ENCODE results near the gene FARP1. TPM values are rescaled to one million over a fixed set of nuclear protein-coding genes. Genes with fewer than 3 reads are reported as not detected.
"Not testable (repeated sequence)": the region's sequence is repeated elsewhere in the genome, so short reads cannot be mapped to it uniquely, and the experiment has no call there.

The FARP1 gene
- total RNA-seq, 1 experiment from 2014 or later: 25.8 TPM

GRCh38 chr13:98252931-98253470, 110.1 kb downstream of the FARP1 start:
- Histone ChIP-seq H3K27me3 (ENCODE audit: control insufficient read depth, insufficient read depth, low read length) (no peaks in the 10 kb centered on the region), H3K36me3 (replicated peaks; ENCODE audit: control insufficient read depth, insufficient read depth, low read length) (no peaks in the 10 kb centered on the region), H3K4me3 (ENCODE audit: insufficient read depth, low read depth, low read length) (no peak overlapping the region)
- no peak for DNase-seq

DNA sequence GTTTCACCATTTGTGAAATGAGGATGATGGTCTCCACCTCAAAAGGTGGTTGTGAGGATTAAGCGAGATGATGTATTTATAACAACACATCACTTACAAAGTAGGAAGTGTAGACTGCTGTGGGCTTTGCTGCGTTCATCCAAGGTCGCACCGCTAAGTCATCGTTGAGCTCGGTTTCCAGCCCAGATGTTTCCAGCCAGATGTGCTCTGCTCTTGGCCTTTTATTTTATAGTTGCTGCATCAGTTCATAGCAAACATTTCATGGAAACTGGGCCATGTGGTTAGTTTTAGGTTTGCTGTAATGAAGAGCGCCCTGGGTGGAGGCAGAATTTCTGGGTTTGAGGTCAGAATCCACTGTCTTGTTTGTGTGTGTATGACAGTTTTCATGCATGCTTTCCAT, 110.6 kb downstream of the FARP1 start:
- Histone ChIP-seq H3K4me3 (ENCODE audit: insufficient read depth, low read depth, low read length) (no peak overlapping the region), H3K36me3 (replicated peaks; ENCODE audit: control insufficient read depth, insufficient read depth, low read length) (no peaks in the 10 kb centered on the region), H3K27me3 (ENCODE audit: control insufficient read depth, insufficient read depth, low read length) (no peaks in the 10 kb centered on the region)
- DNase-seq: no peak

GRCh38 chr13:98254513-98254912, 111.6 kb downstream of the FARP1 start:
- no peaks in the 10 kb centered on the region for H3K27me3 ChIP-seq (ENCODE audit: control insufficient read depth, insufficient read depth, low read length)
- H3K4me3 ChIP-seq (ENCODE audit: insufficient read depth, low read depth, low read length): no peak overlapping the region
- H3K36me3 ChIP-seq (replicated peaks; ENCODE audit: control insufficient read depth, insufficient read depth, low read length): no peaks in the 10 kb centered on the region
- DNase-seq: no peak

DNA sequence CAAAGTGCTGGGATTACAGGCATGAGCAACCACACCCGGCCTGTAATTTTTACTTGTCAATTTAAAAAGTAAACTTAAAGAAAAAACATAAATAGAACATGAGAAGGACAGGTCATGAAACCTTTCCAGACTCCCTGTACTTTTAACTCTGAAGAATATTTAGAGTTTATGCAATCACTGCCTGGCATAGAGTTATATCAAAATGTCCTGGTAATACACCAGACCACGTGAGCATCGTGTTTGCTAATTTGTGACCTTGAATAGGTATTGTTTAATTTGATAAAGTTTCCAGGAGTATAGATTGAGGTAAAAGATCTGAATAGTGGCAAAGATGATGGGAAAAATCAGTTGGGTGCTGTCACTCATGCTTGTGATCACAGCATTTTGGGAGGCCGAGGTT, 115.3 kb downstream of the FARP1 start:
- no peak for DNase-seq

GRCh38 chr13:98260357-98261164, 117.7 kb downstream of the FARP1 start:
- H3K4me3 ChIP-seq (ENCODE audit: insufficient read depth, low read depth, low read length): no peak overlapping the region
- no peak for DNase-seq
- no peaks in the 10 kb centered on the region for H3K27me3 ChIP-seq (ENCODE audit: control insufficient read depth, insufficient read depth, low read length)
- no peaks in the 10 kb centered on the region for H3K36me3 ChIP-seq (replicated peaks; ENCODE audit: control insufficient read depth, insufficient read depth, low read length)

More for the DNA sequence above, 115.3 kb downstream of the FARP1 start:
- H3K27me3 ChIP-seq (ENCODE audit: control insufficient read depth, insufficient read depth, low read length): no peaks in the 10 kb centered on the region
- no peaks in the 10 kb centered on the region for H3K36me3 ChIP-seq (replicated peaks; ENCODE audit: control insufficient read depth, insufficient read depth, low read length)
- no peak overlapping the region for H3K4me3 ChIP-seq (ENCODE audit: insufficient read depth, low read depth, low read length)

GRCh38 chr13:98261165-98261702, 118.3 kb downstream of the FARP1 start:
- H3K27me3 ChIP-seq (ENCODE audit: control insufficient read depth, insufficient read depth, low read length): no peaks in the 10 kb centered on the region

DNA sequence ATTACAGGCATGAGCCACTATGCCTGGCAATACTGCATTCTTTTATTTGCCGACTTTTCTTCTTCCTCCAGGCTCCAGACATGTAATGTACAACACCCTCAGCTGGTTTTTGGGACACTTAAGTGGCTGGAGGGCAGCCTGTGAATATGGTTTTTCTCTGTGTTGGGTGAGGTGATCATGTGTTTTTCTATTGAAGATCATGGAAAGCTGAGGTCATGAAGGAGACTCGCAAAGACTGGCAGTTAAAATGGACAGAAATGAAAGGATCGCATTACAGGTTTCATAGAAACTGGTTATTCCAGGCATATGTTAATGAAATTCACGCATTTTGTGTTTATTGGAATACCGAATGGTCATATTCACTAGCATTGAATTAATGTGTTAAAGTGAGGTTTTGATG, 119.4 kb downstream of the FARP1 start:
- Histone ChIP-seq H3K4me3 (ENCODE audit: insufficient read depth, low read depth, low read length) (no peak overlapping the region), H3K36me3 (replicated peaks; ENCODE audit: control insufficient read depth, insufficient read depth, low read length) (no peaks in the 10 kb centered on the region), H3K27me3 (ENCODE audit: control insufficient read depth, insufficient read depth, low read length) (no peaks in the 10 kb centered on the region)

More at GRCh38 chr13:98261165-98261702, 118.3 kb downstream of the FARP1 start:
- H3K4me3 ChIP-seq (ENCODE audit: insufficient read depth, low read depth, low read length): no peak overlapping the region
- no peaks in the 10 kb centered on the region for H3K36me3 ChIP-seq (replicated peaks; ENCODE audit: control insufficient read depth, insufficient read depth, low read length)
- peak; percentile 19 for DNase-seq

GRCh38 chr13:98263841-98264240, 120.9 kb downstream of the FARP1 start:
- DNase-seq: no peak
- H3K36me3 ChIP-seq (replicated peaks; ENCODE audit: control insufficient read depth, insufficient read depth, low read length): no peaks in the 10 kb centered on the region; the same call in 1 of the 2 replicates

More for the DNA sequence above, 119.4 kb downstream of the FARP1 start:
- no peak for DNase-seq

GRCh38 chr13:98264877-98265276, 122.0 kb downstream of the FARP1 start:
- Histone ChIP-seq H3K4me3 (ENCODE audit: insufficient read depth, low read depth, low read length) (no peak overlapping the region), H3K27me3 (ENCODE audit: control insufficient read depth, insufficient read depth, low read length) (no peaks in the 10 kb centered on the region), H3K36me3 (replicated peaks; ENCODE audit: control insufficient read depth, insufficient read depth, low read length) (no peaks in the 10 kb centered on the region; the same call in 1 of the 2 replicates)
- DNase-seq: no peak

More at GRCh38 chr13:98263841-98264240, 120.9 kb downstream of the FARP1 start:
- Histone ChIP-seq H3K27me3 (ENCODE audit: control insufficient read depth, insufficient read depth, low read length) (no peaks in the 10 kb centered on the region), H3K4me3 (ENCODE audit: insufficient read depth, low read depth, low read length) (no peak overlapping the region)

GRCh38 chr13:98265692-98266551, 123.0 kb downstream of the FARP1 start:
- Histone ChIP-seq H3K27me3 (ENCODE audit: control insufficient read depth, insufficient read depth, low read length) (no peaks in the 10 kb centered on the region), H3K36me3 (replicated peaks; ENCODE audit: control insufficient read depth, insufficient read depth, low read length) (no peaks in the 10 kb centered on the region; the same call in 1 of the 2 replicates), H3K4me3 (ENCODE audit: insufficient read depth, low read depth, low read length) (no peak overlapping the region)
- no peak for DNase-seq

DNA sequence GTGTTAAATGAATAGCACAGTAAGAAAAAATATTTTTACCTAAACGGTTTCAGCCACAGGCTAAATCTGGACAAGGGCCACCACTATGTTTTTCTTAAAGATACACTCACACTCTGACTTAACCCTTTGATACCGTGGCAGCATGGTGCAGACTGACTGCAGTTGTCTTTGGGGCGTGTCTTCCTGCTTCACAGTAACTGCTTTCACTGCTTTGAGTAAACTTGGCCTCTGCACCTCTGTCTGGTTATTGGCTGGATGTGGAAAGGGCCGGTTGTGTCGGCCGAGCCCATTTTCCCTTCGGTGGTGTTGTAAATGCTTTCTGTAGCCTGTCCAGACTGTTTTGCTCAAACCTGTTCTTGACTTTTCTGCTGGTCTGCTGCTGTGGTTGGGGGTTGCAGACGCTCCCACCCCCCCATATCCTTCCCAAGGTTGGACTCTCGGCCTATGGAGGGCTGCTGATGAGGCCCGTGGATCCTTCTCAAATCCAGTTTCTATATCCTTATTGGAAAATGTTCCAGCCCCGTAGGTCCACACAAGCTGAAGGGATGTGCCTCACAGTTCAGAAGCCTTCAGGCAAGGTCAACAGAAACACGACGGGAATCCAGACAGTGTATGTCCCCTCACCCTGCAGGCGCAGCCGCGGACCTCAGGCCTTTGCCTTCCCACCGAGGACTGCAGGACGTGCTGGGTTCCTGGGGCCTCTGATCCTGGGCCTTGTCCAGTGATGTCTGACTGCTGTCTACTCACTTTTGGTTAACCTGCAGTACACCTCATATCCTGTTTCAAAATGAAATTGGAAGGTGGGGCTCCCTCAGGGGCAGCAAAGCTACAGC, 124.4 kb downstream of the FARP1 start:
- Histone ChIP-seq H3K27me3 (ENCODE audit: control insufficient read depth, insufficient read depth, low read length) (no peaks in the 10 kb centered on the region), H3K36me3 (replicated peaks; ENCODE audit: control insufficient read depth, insufficient read depth, low read length) (no peaks in the 10 kb centered on the region; the same call in 1 of the 2 replicates), H3K4me3 (ENCODE audit: insufficient read depth, low read depth, low read length) (no peak overlapping the region)
- no peak for DNase-seq

DNA sequence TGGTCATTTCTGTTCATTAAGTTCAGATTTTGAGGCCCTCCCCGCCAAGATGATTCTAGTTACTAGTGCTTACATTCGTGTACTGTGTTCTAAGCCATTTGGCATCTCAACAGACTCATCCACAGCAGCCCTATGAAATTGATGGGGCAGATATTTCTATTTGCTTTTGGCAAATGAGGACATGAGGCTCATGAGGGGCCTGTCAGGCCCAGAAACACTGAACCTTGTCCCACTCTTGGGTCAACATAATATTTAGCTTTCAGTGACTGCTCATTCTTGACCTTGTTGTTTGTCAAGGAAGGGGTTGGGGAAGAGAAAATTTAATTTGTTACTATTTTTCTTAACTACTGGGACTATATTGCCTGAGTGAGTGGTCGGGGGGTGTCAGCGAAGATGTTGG, 126.5 kb downstream of the FARP1 start:
- H3K4me3 ChIP-seq (ENCODE audit: insufficient read depth, low read depth, low read length): no peak overlapping the region
- no peak for DNase-seq
- H3K27me3 ChIP-seq (ENCODE audit: control insufficient read depth, insufficient read depth, low read length): no peaks in the 10 kb centered on the region
- no peaks in the 10 kb centered on the region; the same call in 1 of the 2 replicates for H3K36me3 ChIP-seq (replicated peaks; ENCODE audit: control insufficient read depth, insufficient read depth, low read length)

- Histone ChIP-seq H3K36me3 (replicated peaks; ENCODE audit: control insufficient read depth, insufficient read depth, low read length) (no peaks in the 10 kb centered on the region; the same call in 1 of the 2 replicates), H3K27me3 (ENCODE audit: control insufficient read depth, insufficient read depth, low read length) (no peaks in the 10 kb centered on the region), H3K4me3 (ENCODE audit: insufficient read depth, low read depth, low read length) (no peak overlapping the region)
- DNase-seq: no peak
These were observed 127.9 kb downstream of the FARP1 start for GRCh38 chr13:98270819-98271218.

DNA sequence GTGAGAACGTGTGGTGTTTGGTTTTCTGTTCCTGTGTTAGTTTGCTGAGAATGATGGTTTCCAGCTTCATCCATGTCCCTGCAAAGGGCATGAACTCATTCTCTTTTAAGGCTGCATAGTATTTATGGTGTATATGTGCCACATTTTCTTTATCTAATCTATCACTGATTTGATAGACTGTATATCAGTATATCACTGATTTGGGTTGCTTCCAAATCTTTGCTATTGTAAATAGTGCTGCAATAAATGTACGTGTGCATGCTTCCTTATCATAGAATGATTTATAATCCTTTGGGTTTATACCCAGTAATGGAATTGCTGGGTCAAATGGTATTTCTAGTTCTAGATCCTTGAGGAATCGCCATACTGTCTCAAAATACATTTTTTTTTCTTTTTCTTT, 128.8 kb downstream of the FARP1 start:
- not testable (repeated sequence) for H3K4me3 ChIP-seq (ENCODE audit: insufficient read depth, low read depth, low read length); DNase-seq; H3K36me3 ChIP-seq (replicated peaks; ENCODE audit: control insufficient read depth, insufficient read depth, low read length); H3K27me3 ChIP-seq (ENCODE audit: control insufficient read depth, insufficient read depth, low read length)

Data from H7 (cell line).